SK-N-SH treated with all-trans-retinoic acid at 6 μM for 48 hours (cell line): ENCODE data around the gene RAB33A.
A peak's percentile ranks its signal among the peaks of the same experiment; 100 is the strongest.

Experiments
- ATAC-seq: fragments of 200-7000 bp; cut with Tn5 transposase; 3 replicates; pipeline ENCODE4 v1.9.1; 2020; ENCODE audit warnings: mild to moderate bottlenecking, moderate library complexity
- ARNTL ChIP-seq: fragments of 450-650 bp; formaldehyde crosslinking; IDR thresholded peaks from 2 replicates; pipeline ENCODE4 v1.5.0; 2020; ENCODE audit warnings: low read depth, mild to moderate bottlenecking, moderate library complexity, borderline replicate concordance
- BACH2 ChIP-seq: fragments of 250-450 bp; sonication (Bioruptor Pico); IDR thresholded peaks from 2 replicates; pipeline ENCODE4 v1.9.0; 2021; ENCODE audit warnings: mild to moderate bottlenecking, borderline replicate concordance
- CREB5 ChIP-seq: fragments of 250-450 bp; sonication (Bioruptor Pico); IDR thresholded peaks from 2 replicates; pipeline ENCODE4 v1.5.1; 2020; ENCODE audit warnings: low read depth, mild to moderate bottlenecking, moderate library complexity
- CSDC2 ChIP-seq: fragments of 250-450 bp; sonication (Bioruptor Pico); IDR thresholded peaks from 2 replicates; pipeline ENCODE4 v1.5.0; 2020; ENCODE audit warnings: mild to moderate bottlenecking, moderate library complexity
- CSRNP3 ChIP-seq: fragments of 250-450 bp; sonication (Bioruptor Pico); IDR thresholded peaks from 2 replicates; pipeline ENCODE4 v1.5.1; 2021; ENCODE audit warnings: mild to moderate bottlenecking, moderate library complexity
- ESRRG ChIP-seq: fragments of 250-450 bp; sonication (Bioruptor Pico); IDR thresholded peaks from 2 replicates; pipeline ENCODE4 v1.6.1; 2021; ENCODE audit warnings: mild to moderate bottlenecking
- GLIS3 ChIP-seq: fragments of 250-450 bp; sonication (Bioruptor Pico); IDR thresholded peaks from 2 replicates; pipeline ENCODE4 v1.5.0; 2020; ENCODE audit warnings: mild to moderate bottlenecking, moderate library complexity
- OSR1 ChIP-seq: fragments of 250-450 bp; sonication (Bioruptor Pico); IDR thresholded peaks from 2 replicates; pipeline ENCODE4 v1.8.0; 2022; ENCODE audit warnings: moderate library complexity, mild to moderate bottlenecking, inconsistent platforms
- PATZ1 ChIP-seq: fragments of 250-450 bp; sonication (Bioruptor Pico); IDR thresholded peaks from 2 replicates; pipeline ENCODE4 v1.8.0; 2020; ENCODE audit warnings: mild to moderate bottlenecking, moderate library complexity, borderline replicate concordance
- POU6F1 ChIP-seq: fragments of 250-450 bp; sonication (Bioruptor Pico); IDR thresholded peaks from 2 replicates; pipeline ENCODE4 v1.8.0; 2021; ENCODE audit warnings: low read depth, mild to moderate bottlenecking, moderate library complexity, borderline replicate concordance
- PPARA ChIP-seq: fragments of 250-450 bp; sonication (Bioruptor Pico); IDR thresholded peaks from 2 replicates; pipeline ENCODE4 v1.5.0; 2020; ENCODE audit warnings: mild to moderate bottlenecking, borderline replicate concordance
- RARB ChIP-seq: fragments of 250-450 bp; sonication (Bioruptor Pico); IDR thresholded peaks from 2 replicates; pipeline ENCODE4 v1.8.0; 2021; ENCODE audit warnings: mild to moderate bottlenecking, moderate library complexity
- SNAI2 ChIP-seq: fragments of 250-450 bp; sonication (Bioruptor Pico); IDR thresholded peaks from 2 replicates; pipeline ENCODE4 v1.5.0; 2020; ENCODE audit warnings: mild to moderate bottlenecking, moderate library complexity
- TCF4 ChIP-seq: fragments of 250-450 bp; sonication (Bioruptor Pico); IDR thresholded peaks from 2 replicates; pipeline ENCODE4 v1.8.0; 2021; ENCODE audit warnings: mild to moderate bottlenecking, moderate library complexity, borderline replicate concordance
- TOX ChIP-seq: fragments of 250-450 bp; sonication (Bioruptor Pico); IDR thresholded peaks from 2 replicates; pipeline ENCODE4 v1.8.0; 2021; ENCODE audit warnings: mild to moderate bottlenecking, moderate library complexity, borderline replicate concordance
- ZC3H10 ChIP-seq: fragments of 250-450 bp; sonication (Bioruptor Pico); IDR thresholded peaks from 2 replicates; pipeline ENCODE4 v1.5.1; 2021; ENCODE audit warnings: mild to moderate bottlenecking, moderate library complexity
- ZFP3 ChIP-seq: fragments of 250-450 bp; sonication (Bioruptor Pico); IDR thresholded peaks from 2 replicates; pipeline ENCODE4 v1.5.0; 2020; ENCODE audit warnings: mild to moderate bottlenecking, moderate library complexity
- ZFP30 ChIP-seq: fragments of 450-650 bp; formaldehyde crosslinking; IDR thresholded peaks from 2 replicates; pipeline ENCODE4 v1.5.0; 2022; ENCODE audit warnings: mild to moderate bottlenecking, moderate library complexity
- ZNF565 ChIP-seq: fragments of 450-650 bp; formaldehyde crosslinking; conservative IDR thresholded peaks from 2 replicates; pipeline ENCODE4 v1.5.0; 2020; ENCODE audit warnings: low read depth, mild to moderate bottlenecking, moderate library complexity
- ZNF8 ChIP-seq: fragments of 450-650 bp; formaldehyde crosslinking; IDR thresholded peaks from 2 replicates; pipeline ENCODE4 v1.5.0; 2020; ENCODE audit warnings: mild to moderate bottlenecking, moderate library complexity

RAB33A gene

GRCh38 chrX:130171446-130172126 is at the start of gene RAB33A:
Gene RAB33A, plus strand, starts transcription at chrX:130171962. Its CDS starts 101 bp downstream, at chrX:130172063.
- peak; percentile 68 for ATAC-seq
- TF ChIP-seq PPARA (CRISPR knock-in tag): no peak

GRCh38 chrX:130124577-130124976 is 47.2 kb upstream of the RAB33A start:
- TF ChIP-seq ZNF565 (CRISPR knock-in tag): no peak
- no peak for TF ChIP-seq BACH2 (CRISPR knock-in tag)
- no peak for TF ChIP-seq SNAI2 (CRISPR knock-in tag)
- no peak for TF ChIP-seq OSR1
- no peak for TF ChIP-seq TCF4
- no peak for TF ChIP-seq ZFP30
- TF ChIP-seq RARB: no peak
- no peak for TF ChIP-seq ZFP3
- no peak for TF ChIP-seq POU6F1 (CRISPR knock-in tag)
- no peak for TF ChIP-seq GLIS3
- TF ChIP-seq CSRNP3 (CRISPR knock-in tag): no peak
- no peak for ATAC-seq

GRCh38 chrX:130125091-130125874 is 46.5 kb upstream of the RAB33A start:
- ATAC-seq: no peak
- TF ChIP-seq TCF4: 0 out of 2 replicates have a peak, but pooled peaks have one; percentile 30
- no peak for TF ChIP-seq CSDC2
- TF ChIP-seq ZNF8: no peak
- TF ChIP-seq PATZ1: no peak

GRCh38 chrX:130130990-130131389 is 40.8 kb upstream of the RAB33A start:
- TF ChIP-seq GLIS3: no peak
- TF ChIP-seq ESRRG (CRISPR knock-in tag): no peak
- no peak for TF ChIP-seq TOX (CRISPR knock-in tag)
- TF ChIP-seq CREB5 (CRISPR knock-in tag): no peak
- ATAC-seq: no peak

GRCh38 chrX:130136496-130136895 is 35.3 kb upstream of the RAB33A start:
- no peak for ATAC-seq
- TF ChIP-seq POU6F1 (CRISPR knock-in tag) (no peak), TOX (CRISPR knock-in tag) (no peak), ZC3H10 (CRISPR knock-in tag) (no peak), BACH2 (CRISPR knock-in tag) (no peak), CREB5 (CRISPR knock-in tag) (no peak), ESRRG (CRISPR knock-in tag) (no peak), PPARA (CRISPR knock-in tag) (no peak), RARB (no peak), CSDC2 (no peak), GLIS3 (no peak), PATZ1 (no peak), ZFP30 (no peak), ARNTL (CRISPR knock-in tag) (no peak)
